Kidney glomerular epithelial cell (primary cell): Measurements from ENCODE around the gene CHL1.

ENCODE experiments used
- DNase-seq: peaks from one replicate; lab custom pipeline; 2025; lab: John Stamatoyannopoulos, UW

The CHL1 gene

DNA sequence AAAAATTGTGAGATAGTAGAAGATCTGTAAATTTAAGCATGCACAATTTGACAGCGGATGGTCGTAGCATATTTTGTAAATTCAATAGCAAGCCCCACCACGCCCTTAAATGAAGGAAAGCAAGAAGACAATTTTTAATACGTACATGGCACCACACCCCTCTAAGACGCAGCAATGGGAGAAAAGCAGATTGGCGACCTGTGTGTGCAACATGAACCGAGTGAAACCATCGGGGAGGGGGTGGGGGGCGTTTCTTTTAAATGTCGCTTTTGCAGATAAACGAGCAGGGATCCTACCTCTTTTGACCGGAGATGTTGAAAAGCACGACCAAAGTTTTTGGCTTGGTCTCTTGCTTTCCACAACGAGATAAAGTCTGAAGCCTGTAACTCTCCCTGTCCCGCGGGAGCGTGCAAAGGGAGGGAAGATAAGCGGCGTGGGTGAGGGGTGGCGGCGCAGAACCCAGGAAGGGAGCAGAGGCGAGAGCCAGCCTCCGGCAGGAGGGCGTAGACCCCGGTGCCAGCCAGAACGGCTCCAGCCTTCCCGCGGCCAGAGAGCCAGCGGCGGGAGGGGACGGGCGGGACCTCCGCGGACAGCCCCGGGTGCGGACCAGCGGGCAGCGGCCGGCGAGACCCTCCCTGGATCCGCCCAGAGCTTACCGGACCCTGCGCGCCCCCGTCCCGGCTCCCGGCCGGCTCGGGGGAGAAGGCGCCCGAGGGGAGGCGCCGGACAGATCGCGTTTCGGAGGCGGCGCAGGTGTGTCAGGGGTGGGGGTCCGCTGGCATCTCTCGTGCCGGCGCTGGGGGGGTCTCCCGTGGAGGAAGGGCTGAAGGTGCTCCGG is at the start of gene CHL1:
TSS of gene CHL1 (plus strand) at position 453 of the 838 bp plus-strand sequence. CDS start 123,014 bp downstream, outside the sequence.
- no peak for DNase-seq

DNA sequence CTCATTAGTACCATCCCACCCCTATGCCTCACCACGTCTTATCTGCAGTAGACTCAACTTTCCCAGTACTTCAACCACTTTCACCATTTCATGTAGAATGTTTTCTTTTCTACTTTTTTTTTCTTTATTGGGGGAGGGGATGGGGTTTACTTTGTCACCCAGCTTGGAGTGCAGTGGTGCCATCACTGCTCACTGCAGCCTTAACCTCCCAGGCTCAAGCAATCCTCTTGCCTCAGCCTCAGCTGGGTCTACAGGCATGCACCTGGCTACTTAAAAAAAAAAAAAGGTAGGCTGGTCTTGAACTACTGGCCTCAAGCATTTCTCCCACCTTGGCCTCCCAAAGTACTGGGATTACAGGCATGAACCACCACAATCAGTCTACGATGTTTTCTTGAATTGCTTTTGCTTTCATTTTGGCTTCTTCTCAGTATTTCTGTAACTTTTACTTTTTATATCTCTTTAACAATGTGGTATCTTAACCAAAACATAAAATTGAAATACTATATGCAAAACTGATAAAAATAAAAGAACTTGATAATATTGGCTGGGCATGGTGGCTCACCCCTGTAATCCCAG is 44.9 kb upstream of the CHL1 start:
- no peak for DNase-seq

DNA sequence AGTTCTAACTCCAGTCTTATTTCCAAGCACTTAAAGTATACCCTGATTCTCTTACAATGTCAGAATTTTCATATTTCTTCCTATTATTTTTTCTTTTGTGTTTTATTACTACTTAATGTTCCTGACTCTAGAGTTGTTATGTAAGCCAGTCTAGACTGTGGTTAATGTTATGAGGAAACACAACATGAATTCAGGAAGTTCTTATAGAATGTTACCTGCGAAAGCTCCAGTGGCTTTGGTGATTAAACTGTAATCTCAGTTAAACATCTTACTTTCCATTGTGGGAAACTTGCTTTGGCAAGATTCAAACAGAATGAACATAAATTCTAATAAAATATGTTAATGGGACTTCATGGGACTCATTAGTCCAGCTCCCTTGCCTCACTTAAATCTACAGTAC is 36.6 kb upstream of the CHL1 start:
- no peak for DNase-seq

DNA sequence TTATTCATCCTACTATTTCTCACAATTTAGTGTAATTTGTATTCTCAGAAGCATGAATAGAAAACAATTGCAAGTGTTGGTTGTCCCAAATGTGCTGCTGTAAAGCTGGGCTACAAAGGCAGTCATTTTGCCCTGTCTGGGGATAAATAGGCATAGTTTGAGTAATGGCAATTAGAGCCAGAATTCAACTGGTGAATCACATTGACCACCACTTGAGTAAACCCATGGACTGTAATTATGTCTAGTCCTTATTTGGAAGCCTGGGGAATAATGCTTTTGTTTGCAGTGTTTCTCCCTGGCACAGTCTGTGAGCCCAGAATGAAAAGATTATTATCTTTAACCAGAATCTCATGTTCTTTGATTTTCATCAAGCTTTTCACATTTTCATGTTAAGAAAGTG is 30.5 kb upstream of the CHL1 start:
- DNase-seq, result no peak

- DNase-seq, result no peak
Measured at GRCh38 chr3:166799-167198, 29.8 kb upstream of the CHL1 start.

DNA sequence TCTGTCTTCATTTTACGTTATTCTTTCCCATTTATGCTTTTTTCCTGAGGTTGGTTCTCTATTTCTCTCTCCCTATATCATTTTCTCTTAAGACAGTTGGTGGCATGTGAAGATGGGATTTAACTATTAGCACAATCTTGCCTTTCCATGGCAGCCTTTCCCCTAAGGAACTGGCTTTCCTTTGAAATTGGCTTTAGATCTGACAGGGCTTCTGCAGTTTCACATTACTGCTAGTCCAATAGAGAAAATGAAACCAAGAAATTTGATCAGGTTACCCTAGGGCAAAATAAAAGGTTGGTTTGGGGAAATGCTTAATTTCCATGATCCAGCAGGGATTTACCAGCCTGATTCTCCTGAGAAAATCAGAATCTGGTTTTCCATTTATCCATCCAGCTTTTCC is 22.7 kb upstream of the CHL1 start:
- no peak for DNase-seq

DNA sequence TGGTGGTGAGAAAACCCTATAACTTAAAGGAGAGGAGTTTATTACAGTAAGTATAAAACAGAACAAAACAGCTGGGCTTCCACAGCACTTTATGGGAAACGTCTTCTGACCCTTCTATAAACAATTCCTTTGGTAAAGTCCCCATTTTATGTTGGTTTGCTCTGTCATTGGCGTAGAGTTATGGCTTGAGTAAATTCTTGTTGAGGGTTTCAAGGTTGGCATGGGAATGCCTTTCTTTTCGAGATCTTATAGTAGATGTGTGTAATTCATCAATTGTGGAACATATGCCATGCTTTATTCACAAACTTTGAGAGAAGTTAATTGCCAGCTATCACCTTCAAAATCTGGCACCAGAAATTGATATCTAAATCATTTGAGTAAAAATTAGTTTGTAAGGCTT is 11.6 kb upstream of the CHL1 start:
- DNase-seq, result no peak

DNA sequence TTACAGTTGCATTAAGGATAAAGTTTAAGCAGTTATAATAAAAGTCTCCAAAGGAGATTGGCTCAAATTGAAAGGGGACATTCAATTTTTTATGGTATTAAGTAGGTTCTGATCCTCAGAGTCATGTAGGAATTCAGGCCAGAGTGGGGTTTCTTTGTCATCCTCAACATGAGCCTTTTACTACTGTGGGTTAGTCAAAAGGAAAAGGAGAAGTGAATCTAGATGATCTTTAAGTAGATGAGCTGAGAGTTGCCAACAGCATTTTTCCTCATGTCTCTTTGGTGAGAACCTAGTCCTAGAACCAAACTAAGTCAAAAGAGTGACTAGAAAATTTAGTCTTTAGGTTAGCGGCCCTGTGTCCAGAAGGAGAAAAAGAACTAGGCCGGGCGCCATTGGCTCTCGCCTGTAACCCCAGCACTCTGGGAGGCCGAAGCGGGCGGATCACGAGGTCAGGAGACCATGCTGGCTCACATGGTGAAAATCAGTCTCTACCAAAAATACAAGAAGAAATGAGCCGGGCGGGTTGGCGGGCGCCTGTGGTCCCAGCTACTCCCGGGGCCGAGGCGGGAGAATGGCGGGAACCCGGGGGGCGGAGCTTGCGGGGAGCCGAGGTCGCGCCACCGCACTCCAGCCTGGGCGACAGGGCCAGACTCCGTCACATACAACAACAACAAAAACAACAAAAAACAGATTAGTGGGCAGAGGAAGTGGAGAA is 4.2 kb upstream of the CHL1 start:
- DNase-seq, result no peak

GRCh38 chr3:194001-194400 is 2.6 kb upstream of the CHL1 start:
- DNase-seq, result no peak

DNA sequence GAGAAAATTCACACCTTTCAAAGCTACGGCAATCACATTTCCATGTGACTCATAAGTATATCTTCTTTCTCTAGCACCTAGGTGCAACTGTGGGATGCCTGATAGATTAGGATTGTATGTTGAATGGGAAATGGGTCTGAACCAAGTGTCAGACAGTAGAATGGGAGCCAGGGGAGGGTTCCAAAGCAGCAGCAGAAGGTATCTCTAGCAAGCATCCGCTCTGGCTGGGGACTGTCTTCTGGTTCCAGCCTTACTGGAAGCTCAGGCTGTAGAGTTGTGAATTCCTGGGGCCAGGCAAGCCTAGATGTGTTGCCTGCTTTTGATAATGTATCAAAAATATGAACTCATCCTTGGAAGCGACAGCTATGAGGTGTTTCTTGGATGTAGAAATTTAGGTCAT is 2.1 kb upstream of the CHL1 start:
- DNase-seq, result no peak

DNA sequence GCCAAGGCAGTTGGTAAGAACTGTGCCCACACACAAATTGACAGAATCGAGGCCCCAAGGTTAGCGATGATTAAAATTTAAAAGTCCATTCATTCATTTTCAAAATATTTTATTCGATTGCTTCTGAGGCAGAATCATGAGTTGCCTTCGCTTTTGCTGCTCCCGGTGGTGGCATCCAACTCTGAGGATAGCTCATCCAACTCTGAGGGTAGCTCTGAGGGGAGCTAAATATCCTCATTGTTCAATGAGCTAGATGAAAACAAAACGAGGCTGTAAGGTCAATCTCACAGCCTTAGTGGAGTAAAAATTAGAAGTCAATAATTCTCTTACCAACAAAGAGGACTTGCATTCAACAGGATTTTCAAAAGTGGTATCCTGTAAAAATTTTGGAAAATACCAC is 897 bp upstream of the CHL1 start:
- DNase-seq, result no peak

- no peak for DNase-seq
Measured at GRCh38 chr3:197149-197827, 725 bp downstream of the CHL1 start.

DNA sequence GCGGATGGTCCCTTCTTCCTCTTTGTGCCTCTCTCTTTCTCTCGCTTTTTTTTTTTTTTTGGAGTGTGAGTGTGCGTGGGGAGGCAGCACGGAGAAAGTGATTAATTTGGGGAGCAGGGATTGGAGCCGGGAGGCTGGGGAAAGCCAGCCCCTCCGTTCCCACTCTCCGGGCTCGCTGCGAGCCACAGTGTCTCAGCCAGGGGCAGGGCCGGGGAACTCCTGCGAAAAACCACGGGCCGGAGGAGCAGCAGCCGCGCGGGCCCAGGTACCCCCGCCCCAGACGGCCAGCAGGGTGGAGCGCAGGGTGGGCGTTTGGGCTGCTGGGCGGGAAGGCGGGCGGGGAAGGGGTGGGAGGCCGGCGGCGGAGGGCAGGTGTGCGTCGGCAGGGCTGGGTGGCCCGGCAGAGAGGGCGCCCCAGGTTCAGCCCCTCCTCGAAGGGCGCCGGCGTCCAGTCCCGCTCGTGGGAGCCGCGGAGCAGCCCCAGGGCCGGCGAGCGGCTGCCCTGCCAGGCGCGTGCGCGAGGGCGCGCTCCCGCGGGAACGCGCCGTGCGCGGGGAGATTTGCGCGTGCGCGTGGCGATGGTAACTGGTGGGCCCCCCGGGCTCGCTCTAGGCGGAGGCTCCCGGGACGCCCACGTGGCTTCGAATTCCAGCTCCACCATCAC is 1.4 kb downstream of the CHL1 start:
- no peak for DNase-seq

- no peak for DNase-seq
Measured at GRCh38 chr3:199835-200234, 3.3 kb downstream of the CHL1 start.

- DNase-seq, result no peak
Measured at GRCh38 chr3:200758-201325, 4.3 kb downstream of the CHL1 start.

DNA sequence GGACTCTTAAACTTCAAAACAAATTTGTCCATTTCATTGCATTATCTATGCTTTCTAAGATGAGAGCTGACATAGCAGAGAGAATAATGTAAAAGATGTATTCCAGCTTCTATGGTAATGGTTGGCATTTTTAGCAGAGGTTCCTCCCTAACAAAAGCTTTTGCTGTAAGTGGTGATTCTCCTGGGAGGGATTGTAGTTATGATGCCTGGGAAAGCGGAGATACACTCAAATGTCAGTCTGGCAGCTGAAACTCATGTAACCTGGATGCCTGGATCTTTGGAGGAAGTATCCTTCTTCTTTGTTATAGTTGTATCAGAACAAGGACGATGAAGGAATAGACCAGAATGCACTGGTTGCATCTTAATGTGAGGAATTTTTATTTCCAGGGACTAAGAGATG is 7.5 kb downstream of the CHL1 start:
- DNase-seq, result no peak

- DNase-seq, result no peak
Measured at GRCh38 chr3:207973-208372, 11.4 kb downstream of the CHL1 start.

GRCh38 chr3:210669-211068 is 14.1 kb downstream of the CHL1 start:
- DNase-seq, result no peak

- DNase-seq, result no peak
Measured at GRCh38 chr3:212432-212831, 15.9 kb downstream of the CHL1 start.

- DNase-seq, result no peak
Measured at GRCh38 chr3:217099-217813, 20.7 kb downstream of the CHL1 start.

DNA sequence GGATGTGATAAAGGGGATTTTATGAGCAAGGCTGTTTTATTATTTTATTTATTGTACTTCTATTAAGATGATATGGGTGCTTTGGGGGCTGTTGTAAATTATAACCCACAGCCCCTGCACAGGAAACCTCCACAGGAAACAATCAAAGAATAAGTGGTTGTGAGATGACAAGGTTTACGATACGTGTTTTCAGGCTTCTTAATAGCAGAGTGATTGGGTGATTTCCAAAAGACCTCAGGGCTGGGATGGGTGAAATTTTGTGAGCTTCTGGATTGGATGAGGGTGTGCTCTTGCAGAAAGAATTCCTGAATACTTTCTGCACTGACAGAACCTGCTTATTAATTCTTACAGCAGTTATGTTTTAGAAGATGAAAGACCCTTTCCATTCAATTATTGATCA is 21.4 kb downstream of the CHL1 start:
- no peak for DNase-seq
